ENCODE measurements around the gene SOX18. TPM values are rescaled to one million over a fixed set of nuclear protein-coding genes. Genes with fewer than 3 reads are reported as not detected.

Gene SOX18
- total RNA-seq, result 0.22 TPM in 1 of 2 replicates, not detected in the other

GRCh38 chr20:64049060-64049877, at the start of gene SOX18:
SOX18 (minus strand) TSS chr20:64049639; CDS start chr20:64049516, 123 bp downstream.

GRCh38 chr20:64083804-64084684, 34.6 kb upstream of the SOX18 start, which contains the start of gene LKAAEAR1:
LKAAEAR1 (minus strand) TSS chr20:64084398; CDS start chr20:64084219, 179 bp downstream.

GRCh38 chr20:64080013-64080812, 30.8 kb upstream of the SOX18 start, which contains the start of gene OPRL1:
OPRL1 (plus strand) TSS chr20:64080082; CDS start chr20:64092721, 12,639 bp downstream.

GRCh38 chr20:64079273-64080012, 30.0 kb upstream of the SOX18 start, which contains the start of gene RGS19:
RGS19 (minus strand) TSS chr20:64079518; CDS start chr20:64076886, 2,632 bp downstream.

GRCh38 chr20:64062596-64063388, 13.4 kb upstream of the SOX18 start, which contains the start of gene TCEA2:
TCEA2 (plus strand) TSS chr20:64063198; CDS start chr20:64063313, 115 bp downstream.

GRCh38 chr20:64035933-64036345, 13.5 kb downstream of the SOX18 start, which contains the start of gene C20orf204:
C20orf204 (plus strand) TSS chr20:64036182; CDS start chr20:64036324, 142 bp downstream.

Small RNA genes lying within 50 kb of the gene (small RNA-seq; reads per million reads assigned to genes)
- gene AL355803.1 (not detected), gene MIR6813 (not detected)

Other genes starting within 250 kb of the SOX18 start
- gene ZBTB46, start 218.4 kb downstream of the SOX18 start, total RNA-seq, result 3.5 and 4.4 TPM in 2 replicates
- not detected in 2 replicates for gene ABHD16B, start 188.1 kb downstream of the SOX18 start, total RNA-seq
- gene TPD52L2, start 184.4 kb downstream of the SOX18 start, total RNA-seq, result 154 and 159 TPM in 2 replicates
- gene DNAJC5, start 154.5 kb downstream of the SOX18 start, total RNA-seq, result 41.2 and 41.3 TPM in 2 replicates
- gene UCKL1, start 93.2 kb downstream of the SOX18 start, total RNA-seq, result 9.2 and 11.8 TPM in 2 replicates
- gene ZNF512B, start 79.7 kb downstream of the SOX18 start, total RNA-seq, result 9.2 and 10.2 TPM in 2 replicates
- 0.43 and 0.65 TPM in 2 replicates for gene SAMD10, start 70.0 kb downstream of the SOX18 start, total RNA-seq
- gene PRPF6, start 68.5 kb downstream of the SOX18 start, total RNA-seq, result 56.5 and 57.6 TPM in 2 replicates
- 1.2 and 1.4 TPM in 2 replicates for gene C20orf204, start 13.5 kb downstream of the SOX18 start, total RNA-seq
- gene TCEA2, start 13.6 kb upstream of the SOX18 start, total RNA-seq, result 17.5 and 20.9 TPM in 2 replicates
- 7.1 and 8.0 TPM in 2 replicates for gene RGS19, start 29.9 kb upstream of the SOX18 start, total RNA-seq
- gene OPRL1, start 30.4 kb upstream of the SOX18 start, total RNA-seq, result 0.52 and 0.86 TPM in 2 replicates
- not detected in 2 replicates for gene LKAAEAR1, start 34.8 kb upstream of the SOX18 start, total RNA-seq
- gene NPBWR2, start 57.9 kb upstream of the SOX18 start, total RNA-seq, result not detected in 2 replicates
- gene MYT1, start 114.8 kb upstream of the SOX18 start, total RNA-seq, result not detected in 2 replicates
- gene PCMTD2, start 206.1 kb upstream of the SOX18 start, total RNA-seq, result 44.6 and 52.9 TPM in 2 replicates